ENCODE data around the gene HTRA3.

HTRA3 gene

GRCh38 chr4:8278009-8278395, 8.4 kb downstream of the HTRA3 start:
- Histone ChIP-seq H3K79me2 (ENCODE audit: insufficient read depth, low read length) (no peaks in the 10 kb centered on the region), H3K27me3 (ENCODE audit: low read length) (no peaks in the 10 kb centered on the region), H3K4me2 (ENCODE audit: low read depth, low read length, poor library complexity, severe bottlenecking) (no peak overlapping the region), H3K36me3 (ENCODE audit: low read length) (no peaks in the 10 kb centered on the region), H3K9me2 (replicated peaks; ENCODE audit: insufficient read depth, low read length) (no peaks in the 10 kb centered on the region), H3F3A (ENCODE audit: insufficient read depth) (no peaks in the 10 kb centered on the region), H3K9ac (ENCODE audit: low read length) (no peak overlapping the region), H3K4me3 (ENCODE audit: insufficient read depth, low read length, poor library complexity, severe bottlenecking) (no peak overlapping the region), H3K27ac (ENCODE audit: low read depth, low read length) (no peak overlapping the region), H4K20me1 (ENCODE audit: low read depth, low read length) (no peaks in the 10 kb centered on the region), H2AFZ (ENCODE audit: low read depth, low read length, severe bottlenecking) (no peak overlapping the region), H3K9me3 (ENCODE audit: insufficient read depth, low read length) (no peaks in the 10 kb centered on the region)
- TF ChIP-seq CTCF (IDR thresholded peaks at IDR 0.05; ENCODE audit: insufficient read depth, low read length, poor library complexity, severe bottlenecking), result no peak

GRCh38 chr4:8278421-8279287, 9.1 kb downstream of the HTRA3 start:
- Histone ChIP-seq H3K9ac (ENCODE audit: low read length) (no peak overlapping the region), H3F3A (ENCODE audit: insufficient read depth) (no peaks in the 10 kb centered on the region), H2AFZ (ENCODE audit: low read depth, low read length, severe bottlenecking) (no peak overlapping the region), H3K9me2 (replicated peaks; ENCODE audit: insufficient read depth, low read length) (no peaks in the 10 kb centered on the region), H3K4me3 (ENCODE audit: insufficient read depth, low read length, poor library complexity, severe bottlenecking) (no peak overlapping the region), H3K79me2 (ENCODE audit: insufficient read depth, low read length) (no peaks in the 10 kb centered on the region), H3K27me3 (ENCODE audit: low read length) (no peaks in the 10 kb centered on the region), H3K9me3 (ENCODE audit: insufficient read depth, low read length) (no peaks in the 10 kb centered on the region), H4K20me1 (ENCODE audit: low read depth, low read length) (no peaks in the 10 kb centered on the region), H3K36me3 (ENCODE audit: low read length) (no peaks in the 10 kb centered on the region), H3K27ac (ENCODE audit: low read depth, low read length) (no peak overlapping the region), H3K4me2 (ENCODE audit: low read depth, low read length, poor library complexity, severe bottlenecking) (no peak overlapping the region)
- no peak for TF ChIP-seq EZH2phosphoT487 (conservative IDR thresholded peaks at IDR 0.05; ENCODE audit: low read length)
- no peak for TF ChIP-seq CTCF (IDR thresholded peaks at IDR 0.05; ENCODE audit: insufficient read depth, low read length, poor library complexity, severe bottlenecking)

GRCh38 chr4:8279321-8280157, 10.0 kb downstream of the HTRA3 start:
- H3K27me3 ChIP-seq (ENCODE audit: low read length), result no peaks in the 10 kb centered on the region
- no peaks in the 10 kb centered on the region for H3K36me3 ChIP-seq (ENCODE audit: low read length)
- no peak overlapping the region for H3K9ac ChIP-seq (ENCODE audit: low read length)
- no peak overlapping the region for H3K4me2 ChIP-seq (ENCODE audit: low read depth, low read length, poor library complexity, severe bottlenecking)
- H3K9me3 ChIP-seq (ENCODE audit: insufficient read depth, low read length), result no peaks in the 10 kb centered on the region
- no peaks in the 10 kb centered on the region for H3K9me2 ChIP-seq (replicated peaks; ENCODE audit: insufficient read depth, low read length)
- H3K27ac ChIP-seq (ENCODE audit: low read depth, low read length), result no peak overlapping the region
- TF ChIP-seq EZH2phosphoT487 (conservative IDR thresholded peaks at IDR 0.05; ENCODE audit: low read length) (no peak), CTCF (IDR thresholded peaks at IDR 0.05; ENCODE audit: insufficient read depth, low read length, poor library complexity, severe bottlenecking) (no peak)
- H3K79me2 ChIP-seq (ENCODE audit: insufficient read depth, low read length), result no peaks in the 10 kb centered on the region
- H3F3A ChIP-seq (ENCODE audit: insufficient read depth), result no peaks in the 10 kb centered on the region
- no peaks in the 10 kb centered on the region for H4K20me1 ChIP-seq (ENCODE audit: low read depth, low read length)
- H3K4me3 ChIP-seq (ENCODE audit: insufficient read depth, low read length, poor library complexity, severe bottlenecking), result no peak overlapping the region
- H2AFZ ChIP-seq (ENCODE audit: low read depth, low read length, severe bottlenecking), result no peak overlapping the region

Data from SU-DHL-6 (cell line).